Neural cell (in vitro differentiated cells): ENCODE measurements around the gene DCBLD1.

Experiments
- MXI1 ChIP-seq: fragments of 450-650 bp; conservative IDR thresholded peaks from 2 replicates; pipeline ENCODE4 v1.6.1; 2014; ENCODE audit warnings: antibody characterized with exemption, mild to moderate bottlenecking; ENCODE audit not compliant: poor library complexity, severe bottlenecking
- RAD21 ChIP-seq: fragments of 450-650 bp; conservative IDR thresholded peaks from 2 replicates; pipeline ENCODE4 v1.6.1; 2014; ENCODE audit warnings: antibody characterized with exemption, mild to moderate bottlenecking, moderate library complexity
- TF ChIP-seq, protein P1 (sequence below): fragments of 450-650 bp; IDR thresholded peaks from 2 replicates; pipeline ENCODE4 v1.5.1; 2014; ENCODE audit warnings: antibody characterized with exemption, mild to moderate bottlenecking, moderate library complexity; ENCODE audit not compliant: poor library complexity, severe bottlenecking
- TF ChIP-seq, protein P2 (sequence below): IDR thresholded peaks from 2 replicates; pipeline ENCODE4 v1.6.1; 2012; ENCODE audit warnings: borderline replicate concordance

DNA sequence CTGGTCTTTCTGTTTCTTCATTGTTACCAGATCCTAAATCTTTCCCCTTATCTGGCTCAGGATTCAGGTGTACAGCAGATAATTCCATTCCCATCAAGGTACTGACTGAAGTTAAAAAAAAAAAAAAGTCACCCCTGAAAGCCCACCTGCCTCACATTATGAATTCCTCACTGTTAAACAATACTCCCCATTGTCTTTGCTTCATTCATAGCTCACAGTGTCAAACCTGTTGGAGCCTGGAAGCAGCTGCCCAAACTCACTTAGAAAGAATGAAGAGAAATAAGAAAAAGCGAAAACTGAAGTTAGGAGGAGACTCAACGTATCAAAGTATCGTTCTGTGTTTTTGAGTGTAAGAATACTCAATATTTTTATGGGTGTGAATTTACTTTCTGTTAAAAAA lies 1.8 kb upstream of the DCBLD1 start:
- TF ChIP-seq RAD21 (no peak), MXI1 (no peak)
- TF ChIP-seq, protein P1, sequence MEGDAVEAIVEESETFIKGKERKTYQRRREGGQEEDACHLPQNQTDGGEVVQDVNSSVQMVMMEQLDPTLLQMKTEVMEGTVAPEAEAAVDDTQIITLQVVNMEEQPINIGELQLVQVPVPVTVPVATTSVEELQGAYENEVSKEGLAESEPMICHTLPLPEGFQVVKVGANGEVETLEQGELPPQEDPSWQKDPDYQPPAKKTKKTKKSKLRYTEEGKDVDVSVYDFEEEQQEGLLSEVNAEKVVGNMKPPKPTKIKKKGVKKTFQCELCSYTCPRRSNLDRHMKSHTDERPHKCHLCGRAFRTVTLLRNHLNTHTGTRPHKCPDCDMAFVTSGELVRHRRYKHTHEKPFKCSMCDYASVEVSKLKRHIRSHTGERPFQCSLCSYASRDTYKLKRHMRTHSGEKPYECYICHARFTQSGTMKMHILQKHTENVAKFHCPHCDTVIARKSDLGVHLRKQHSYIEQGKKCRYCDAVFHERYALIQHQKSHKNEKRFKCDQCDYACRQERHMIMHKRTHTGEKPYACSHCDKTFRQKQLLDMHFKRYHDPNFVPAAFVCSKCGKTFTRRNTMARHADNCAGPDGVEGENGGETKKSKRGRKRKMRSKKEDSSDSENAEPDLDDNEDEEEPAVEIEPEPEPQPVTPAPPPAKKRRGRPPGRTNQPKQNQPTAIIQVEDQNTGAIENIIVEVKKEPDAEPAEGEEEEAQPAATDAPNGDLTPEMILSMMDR = no peak
- TF ChIP-seq, protein P2, sequence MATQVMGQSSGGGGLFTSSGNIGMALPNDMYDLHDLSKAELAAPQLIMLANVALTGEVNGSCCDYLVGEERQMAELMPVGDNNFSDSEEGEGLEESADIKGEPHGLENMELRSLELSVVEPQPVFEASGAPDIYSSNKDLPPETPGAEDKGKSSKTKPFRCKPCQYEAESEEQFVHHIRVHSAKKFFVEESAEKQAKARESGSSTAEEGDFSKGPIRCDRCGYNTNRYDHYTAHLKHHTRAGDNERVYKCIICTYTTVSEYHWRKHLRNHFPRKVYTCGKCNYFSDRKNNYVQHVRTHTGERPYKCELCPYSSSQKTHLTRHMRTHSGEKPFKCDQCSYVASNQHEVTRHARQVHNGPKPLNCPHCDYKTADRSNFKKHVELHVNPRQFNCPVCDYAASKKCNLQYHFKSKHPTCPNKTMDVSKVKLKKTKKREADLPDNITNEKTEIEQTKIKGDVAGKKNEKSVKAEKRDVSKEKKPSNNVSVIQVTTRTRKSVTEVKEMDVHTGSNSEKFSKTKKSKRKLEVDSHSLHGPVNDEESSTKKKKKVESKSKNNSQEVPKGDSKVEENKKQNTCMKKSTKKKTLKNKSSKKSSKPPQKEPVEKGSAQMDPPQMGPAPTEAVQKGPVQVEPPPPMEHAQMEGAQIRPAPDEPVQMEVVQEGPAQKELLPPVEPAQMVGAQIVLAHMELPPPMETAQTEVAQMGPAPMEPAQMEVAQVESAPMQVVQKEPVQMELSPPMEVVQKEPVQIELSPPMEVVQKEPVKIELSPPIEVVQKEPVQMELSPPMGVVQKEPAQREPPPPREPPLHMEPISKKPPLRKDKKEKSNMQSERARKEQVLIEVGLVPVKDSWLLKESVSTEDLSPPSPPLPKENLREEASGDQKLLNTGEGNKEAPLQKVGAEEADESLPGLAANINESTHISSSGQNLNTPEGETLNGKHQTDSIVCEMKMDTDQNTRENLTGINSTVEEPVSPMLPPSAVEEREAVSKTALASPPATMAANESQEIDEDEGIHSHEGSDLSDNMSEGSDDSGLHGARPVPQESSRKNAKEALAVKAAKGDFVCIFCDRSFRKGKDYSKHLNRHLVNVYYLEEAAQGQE = no peak
